NCI-H2196 treated with DMSO at 0.1 percent for 48 hours (cell line): Measurements from ENCODE around the gene MRPL27.
"Not testable (repeated sequence)": the region's sequence is repeated elsewhere in the genome, so short reads cannot be mapped to it uniquely, and the experiment has no call there.

Source experiments
- DNase-seq: peaks from one replicate; lab custom pipeline; 2025; ENCODE audit not compliant: unreplicated experiment; lab: John Stamatoyannopoulos, UW

Gene MRPL27

GRCh38 chr17:50372758-50373556, at the start of gene MRPL27, which contains the start of gene EME1:
MRPL27 (minus strand) TSS chr17:50373184; CDS start chr17:50373170, 14 bp downstream.
EME1 (plus strand) TSS chr17:50373229; CDS start chr17:50375209, 1,980 bp downstream.
- DNase-seq: peak; percentile 81

GRCh38 chr17:50422738-50423137, 49.8 kb upstream of the MRPL27 start:
- DNase-seq: no peak

- DNase-seq: no peak
Observed at GRCh38 chr17:50421308-50422051, 48.5 kb upstream of the MRPL27 start.

- DNase-seq: no peak
Observed at GRCh38 chr17:50420419-50421112, 47.6 kb upstream of the MRPL27 start.

GRCh38 chr17:50419577-50419976, 46.6 kb upstream of the MRPL27 start:
- DNase-seq: not testable (repeated sequence)

GRCh38 chr17:50414808-50415207, 41.8 kb upstream of the MRPL27 start:
- no peak for DNase-seq

GRCh38 chr17:50412188-50412732, 39.3 kb upstream of the MRPL27 start:
- DNase-seq: no peak

- DNase-seq: no peak
Observed at GRCh38 chr17:50407921-50408320, 34.9 kb upstream of the MRPL27 start.

GRCh38 chr17:50406578-50406977, 33.6 kb upstream of the MRPL27 start:
- no peak for DNase-seq

GRCh38 chr17:50405351-50405750, 32.4 kb upstream of the MRPL27 start:
- DNase-seq: not testable (repeated sequence)

- DNase-seq: not testable (repeated sequence)
Observed at GRCh38 chr17:50399591-50399990, 26.6 kb upstream of the MRPL27 start.

- not testable (repeated sequence) for DNase-seq
Observed at GRCh38 chr17:50398672-50399071, 25.7 kb upstream of the MRPL27 start.

GRCh38 chr17:50397919-50398285, 24.9 kb upstream of the MRPL27 start:
- no peak for DNase-seq

GRCh38 chr17:50397111-50397918, 24.3 kb upstream of the MRPL27 start, which contains the start of gene LRRC59:
LRRC59 (minus strand) TSS chr17:50397523; CDS start chr17:50397317, 206 bp downstream.
- DNase-seq: peak; percentile 48

- DNase-seq: peak; percentile 13
Observed at GRCh38 chr17:50396261-50397110, 23.5 kb upstream of the MRPL27 start.

GRCh38 chr17:50394711-50395110, 21.7 kb upstream of the MRPL27 start:
- no peak for DNase-seq

GRCh38 chr17:50393700-50394099, 20.7 kb upstream of the MRPL27 start:
- DNase-seq: no peak

- DNase-seq: no peak
Observed at GRCh38 chr17:50392621-50393020, 19.6 kb upstream of the MRPL27 start.

GRCh38 chr17:50389534-50389933, 16.6 kb upstream of the MRPL27 start:
- no peak for DNase-seq
